ENCODE data around the gene ELF1. TPM values are rescaled to one million over a fixed set of nuclear protein-coding genes. Genes with fewer than 3 reads are reported as not detected.

The ELF1 gene
- total RNA-seq, 2 donors from 2014 or later, result 36.0 to 44.1 TPM

DNA sequence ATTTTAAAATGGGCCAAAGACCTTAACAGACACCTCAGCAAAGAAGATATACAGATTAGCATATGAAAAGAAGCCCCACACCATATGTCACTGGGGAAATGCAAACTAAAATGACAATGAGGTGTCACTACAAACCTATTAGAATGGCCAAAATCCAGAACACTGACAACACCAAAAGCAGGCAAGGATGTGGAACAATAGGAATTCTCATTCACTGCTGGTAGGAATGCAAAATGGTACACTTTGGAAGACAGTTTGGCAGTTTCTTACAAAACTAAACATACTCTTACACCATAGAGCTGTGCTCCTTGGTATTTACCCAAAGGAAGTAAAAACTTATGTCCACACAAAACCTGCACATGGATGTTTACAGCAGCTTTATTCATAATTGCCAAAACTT lies 23.1 kb downstream of the ELF1 start:
- no peaks in the 10 kb centered on the region for H3K27me3 Mint-ChIP-seq (ENCODE audit: insufficient read depth)
- Histone ChIP-seq H3K36me3 (ENCODE audit: control insufficient read depth, insufficient read depth, low read length) (peaks cover 20% of the 10 kb centered on the region), H3K9me3 (ENCODE audit: control insufficient read depth, low read length) (peaks cover 5% of the 10 kb centered on the region), H3K9ac (ENCODE audit: extremely low read depth, low read length, poor library complexity, severe bottlenecking) (no peak overlapping the region), H3K4me1 (ENCODE audit: control insufficient read depth, insufficient read depth, low read length) (no peaks in the 10 kb centered on the region), H3K27me3 (ENCODE audit: control insufficient read depth, insufficient read depth, low read length, poor library complexity, severe bottlenecking) (no peaks in the 10 kb centered on the region), H3K4me3 (ENCODE audit: low read length) (no peak overlapping the region), H3K27ac (ENCODE audit: low read depth, low read length) (no peak overlapping the region)
- H3K9me3 Mint-ChIP-seq, result peaks cover 12% of the 10 kb centered on the region
- H3K4me3 Mint-ChIP-seq, result no peak overlapping the region
- peaks cover 10% of the 10 kb centered on the region for H3K4me1 Mint-ChIP-seq
- H3K36me3 Mint-ChIP-seq (ENCODE audit: low read depth), result peaks cover 16% of the 10 kb centered on the region
- DNase-seq, result no peak
- TF ChIP-seq, protein P1, sequence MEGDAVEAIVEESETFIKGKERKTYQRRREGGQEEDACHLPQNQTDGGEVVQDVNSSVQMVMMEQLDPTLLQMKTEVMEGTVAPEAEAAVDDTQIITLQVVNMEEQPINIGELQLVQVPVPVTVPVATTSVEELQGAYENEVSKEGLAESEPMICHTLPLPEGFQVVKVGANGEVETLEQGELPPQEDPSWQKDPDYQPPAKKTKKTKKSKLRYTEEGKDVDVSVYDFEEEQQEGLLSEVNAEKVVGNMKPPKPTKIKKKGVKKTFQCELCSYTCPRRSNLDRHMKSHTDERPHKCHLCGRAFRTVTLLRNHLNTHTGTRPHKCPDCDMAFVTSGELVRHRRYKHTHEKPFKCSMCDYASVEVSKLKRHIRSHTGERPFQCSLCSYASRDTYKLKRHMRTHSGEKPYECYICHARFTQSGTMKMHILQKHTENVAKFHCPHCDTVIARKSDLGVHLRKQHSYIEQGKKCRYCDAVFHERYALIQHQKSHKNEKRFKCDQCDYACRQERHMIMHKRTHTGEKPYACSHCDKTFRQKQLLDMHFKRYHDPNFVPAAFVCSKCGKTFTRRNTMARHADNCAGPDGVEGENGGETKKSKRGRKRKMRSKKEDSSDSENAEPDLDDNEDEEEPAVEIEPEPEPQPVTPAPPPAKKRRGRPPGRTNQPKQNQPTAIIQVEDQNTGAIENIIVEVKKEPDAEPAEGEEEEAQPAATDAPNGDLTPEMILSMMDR (conservative IDR thresholded peaks at IDR 0.05), result no peak
- H3K27ac Mint-ChIP-seq, result no peak overlapping the region

DNA sequence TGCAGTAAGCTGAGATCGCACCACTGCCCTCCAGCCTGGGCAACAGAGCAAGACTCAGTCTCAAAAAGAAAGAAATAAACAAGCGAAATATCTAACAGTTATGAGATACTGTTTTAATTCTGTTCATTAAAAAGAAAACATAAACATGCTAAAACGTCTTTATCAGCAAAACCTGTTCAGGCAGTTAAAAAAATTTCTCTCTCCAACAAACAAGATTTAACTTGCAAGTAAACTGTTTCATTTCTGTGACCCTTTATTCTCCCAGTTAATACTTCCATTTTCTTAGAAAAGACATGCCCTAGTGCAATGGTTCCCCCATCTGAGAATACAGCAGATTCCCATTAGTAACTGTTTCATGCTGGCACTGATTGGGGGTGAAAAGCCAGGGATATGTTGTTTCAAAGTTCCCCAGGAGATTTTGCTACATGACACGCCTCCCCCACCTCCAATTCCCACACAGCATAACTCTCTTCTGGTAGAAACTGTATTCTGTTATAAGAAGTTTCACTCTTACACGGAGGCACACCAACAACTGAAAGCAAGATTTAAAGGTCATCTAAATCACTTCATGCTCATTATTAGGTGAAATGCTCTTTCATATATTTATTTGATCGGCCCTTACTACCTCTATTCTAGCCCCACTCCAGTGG lies 24.4 kb downstream of the ELF1 start:
- H3K4me3 ChIP-seq (ENCODE audit: low read length), result no peak overlapping the region
- no peak for DNase-seq
- H3K4me3 Mint-ChIP-seq, result no peak overlapping the region
- no peaks in the 10 kb centered on the region for H3K27me3 Mint-ChIP-seq (ENCODE audit: insufficient read depth)
- H3K9me3 Mint-ChIP-seq, result peaks cover 12% of the 10 kb centered on the region
- peaks cover 20% of the 10 kb centered on the region for H3K36me3 ChIP-seq (ENCODE audit: control insufficient read depth, insufficient read depth, low read length)
- TF ChIP-seq, protein P1 (conservative IDR thresholded peaks at IDR 0.05), result no peak
- H3K9me3 ChIP-seq (ENCODE audit: control insufficient read depth, low read length), result peaks cover 5% of the 10 kb centered on the region
- no peaks in the 10 kb centered on the region for H3K27me3 ChIP-seq (ENCODE audit: control insufficient read depth, insufficient read depth, low read length, poor library complexity, severe bottlenecking)
- peak overlapping the region; percentile 49 for H3K27ac Mint-ChIP-seq
- H3K27ac ChIP-seq (ENCODE audit: low read depth, low read length), result no peak overlapping the region
- WGBS, 2 experiments (ENCODE audit: insufficient coverage in 1 of 2, insufficient read length in 1 of 2), result 90 to 94% methylated on average over 3 to 6 of the region's 6 CpGs
- no peaks in the 10 kb centered on the region for H3K4me1 ChIP-seq (ENCODE audit: control insufficient read depth, insufficient read depth, low read length)
- peaks cover 16% of the 10 kb centered on the region for H3K36me3 Mint-ChIP-seq (ENCODE audit: low read depth)
- H3K4me1 Mint-ChIP-seq, result peaks cover 10% of the 10 kb centered on the region
- H3K9ac ChIP-seq (ENCODE audit: extremely low read depth, low read length, poor library complexity, severe bottlenecking), result no peak overlapping the region

DNA sequence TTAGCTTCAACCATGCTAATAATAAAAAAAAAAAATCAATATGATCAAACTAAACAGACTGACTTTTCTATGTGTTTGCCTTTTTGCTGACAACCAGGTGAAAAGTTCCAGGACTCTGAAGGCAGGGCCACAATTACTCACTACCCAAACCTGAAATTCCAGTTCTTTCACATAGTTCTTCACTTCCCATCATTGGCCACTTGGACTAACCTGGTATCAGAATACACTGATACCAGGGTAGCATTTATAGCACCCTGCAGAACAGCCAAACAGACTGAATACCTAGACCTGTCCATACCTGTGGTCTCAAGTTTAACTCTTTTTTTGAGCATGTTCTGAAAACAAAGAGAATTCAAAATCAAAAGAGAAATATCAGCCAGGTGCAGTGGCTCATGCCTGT lies 25.1 kb downstream of the ELF1 start:
- Histone ChIP-seq H3K4me1 (ENCODE audit: control insufficient read depth, insufficient read depth, low read length) (no peaks in the 10 kb centered on the region), H3K4me3 (ENCODE audit: low read length) (no peak overlapping the region), H3K27me3 (ENCODE audit: control insufficient read depth, insufficient read depth, low read length, poor library complexity, severe bottlenecking) (no peaks in the 10 kb centered on the region), H3K27ac (ENCODE audit: low read depth, low read length) (no peak overlapping the region), H3K9ac (ENCODE audit: extremely low read depth, low read length, poor library complexity, severe bottlenecking) (no peak overlapping the region), H3K9me3 (ENCODE audit: control insufficient read depth, low read length) (peaks cover 5% of the 10 kb centered on the region), H3K36me3 (ENCODE audit: control insufficient read depth, insufficient read depth, low read length) (peaks cover 20% of the 10 kb centered on the region)
- H3K4me1 Mint-ChIP-seq, result peaks cover 10% of the 10 kb centered on the region
- peaks cover 12% of the 10 kb centered on the region for H3K9me3 Mint-ChIP-seq
- DNase-seq, result peak; percentile 47
- H3K27me3 Mint-ChIP-seq (ENCODE audit: insufficient read depth), result no peaks in the 10 kb centered on the region
- H3K4me3 Mint-ChIP-seq, result no peak overlapping the region
- peak overlapping the region; percentile 49 for H3K27ac Mint-ChIP-seq
- TF ChIP-seq, protein P1 (conservative IDR thresholded peaks at IDR 0.05), result peak; percentile 50
- H3K36me3 Mint-ChIP-seq (ENCODE audit: low read depth), result peaks cover 16% of the 10 kb centered on the region
